Peyer's patch (tissue), 4 donors: ENCODE measurements around the gene FST.

Source experiments
- POLR2A ChIP-seq, 2 donors: fragments of 450-650 bp; IDR thresholded peaks; one replicate each; pipeline ENCODE4 v1.5.1; 2017; ENCODE audit warnings: antibody characterized with exemption in 2 of 2, mild to moderate bottlenecking in 2 of 2, moderate library complexity in 2 of 2
- TF ChIP-seq, protein P1 (sequence below), 6 experiments: fragments of 450-650 bp in 4 of 6; fragments of 200-600 bp in 2 of 6; sonication (generic) in 1 of 6; IDR thresholded peaks; one replicate each; pipeline ENCODE4 v1.5.1; 2017 to 2019; ENCODE audit warnings: antibody characterized with exemption in 6 of 6, mild to moderate bottlenecking in 3 of 6, moderate library complexity in 1 of 6

DNA sequence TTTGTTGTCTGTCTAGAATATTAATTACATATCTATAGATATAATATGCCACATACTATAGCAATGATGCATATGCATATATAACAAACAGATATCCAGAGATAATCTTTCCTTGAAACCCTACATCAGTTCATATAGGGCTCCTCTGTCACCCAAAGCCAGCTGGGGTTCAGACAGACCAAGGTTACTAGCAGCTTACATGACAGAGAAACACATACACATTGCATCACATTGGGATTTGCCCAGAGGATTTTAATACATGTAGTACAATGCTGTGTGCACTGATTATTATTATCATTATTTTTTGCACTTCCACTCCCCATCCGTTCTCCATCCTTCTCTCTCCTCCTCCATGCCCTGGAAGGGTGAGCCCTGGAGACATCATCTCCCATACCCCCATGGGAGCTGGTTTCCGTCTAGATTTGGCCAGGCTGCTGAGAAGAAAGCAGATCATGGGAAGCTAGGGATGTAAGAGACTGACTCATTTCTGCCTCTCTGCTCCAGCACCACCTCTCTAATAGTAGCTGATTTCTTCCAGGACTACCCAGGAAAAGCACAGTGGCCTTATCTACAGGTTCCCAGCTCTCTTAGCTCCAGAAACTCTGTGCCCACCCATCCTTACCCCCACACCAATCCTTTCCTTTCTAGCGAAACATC is 23.3 kb downstream of the FST start:
- TF ChIP-seq, protein P1, sequence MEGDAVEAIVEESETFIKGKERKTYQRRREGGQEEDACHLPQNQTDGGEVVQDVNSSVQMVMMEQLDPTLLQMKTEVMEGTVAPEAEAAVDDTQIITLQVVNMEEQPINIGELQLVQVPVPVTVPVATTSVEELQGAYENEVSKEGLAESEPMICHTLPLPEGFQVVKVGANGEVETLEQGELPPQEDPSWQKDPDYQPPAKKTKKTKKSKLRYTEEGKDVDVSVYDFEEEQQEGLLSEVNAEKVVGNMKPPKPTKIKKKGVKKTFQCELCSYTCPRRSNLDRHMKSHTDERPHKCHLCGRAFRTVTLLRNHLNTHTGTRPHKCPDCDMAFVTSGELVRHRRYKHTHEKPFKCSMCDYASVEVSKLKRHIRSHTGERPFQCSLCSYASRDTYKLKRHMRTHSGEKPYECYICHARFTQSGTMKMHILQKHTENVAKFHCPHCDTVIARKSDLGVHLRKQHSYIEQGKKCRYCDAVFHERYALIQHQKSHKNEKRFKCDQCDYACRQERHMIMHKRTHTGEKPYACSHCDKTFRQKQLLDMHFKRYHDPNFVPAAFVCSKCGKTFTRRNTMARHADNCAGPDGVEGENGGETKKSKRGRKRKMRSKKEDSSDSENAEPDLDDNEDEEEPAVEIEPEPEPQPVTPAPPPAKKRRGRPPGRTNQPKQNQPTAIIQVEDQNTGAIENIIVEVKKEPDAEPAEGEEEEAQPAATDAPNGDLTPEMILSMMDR (IDR thresholded peaks at IDR 0.05), result no peak
- TF ChIP-seq POLR2A (IDR thresholded peaks at IDR 0.05), result no peak
